GM21825 (cell line): Measurements from ENCODE around the gene ZNF433.
"Not testable (repeated sequence)": the region's sequence is repeated elsewhere in the genome, so short reads cannot be mapped to it uniquely, and the experiment has no call there.

Experiments used
- ATAC-seq: cut with Tn5 transposase; IDR thresholded peaks from one replicate; pipeline ENCODE4 v1.9.1; 2021; ENCODE audit warnings: mild to moderate bottlenecking, moderate library complexity; ENCODE audit not compliant: unreplicated experiment

Gene ZNF433

GRCh38 chr19:11991921-11992320, 43.6 kb downstream of the ZNF433 start:
- not testable (repeated sequence) for ATAC-seq

- no peak for ATAC-seq
These were observed 46.4 kb downstream of the ZNF433 start for GRCh38 chr19:11989112-11989456.

- ATAC-seq, result peak; percentile 69
These were observed 47.8 kb downstream of the ZNF433 start for GRCh38 chr19:11987405-11988281.

GRCh38 chr19:11986754-11987153, 48.7 kb downstream of the ZNF433 start:
- no peak for ATAC-seq

- no peak for ATAC-seq
These were observed 50.5 kb downstream of the ZNF433 start for GRCh38 chr19:11984986-11985385.

GRCh38 chr19:11982526-11982925, 53.0 kb downstream of the ZNF433 start:
- no peak for ATAC-seq

- no peak for ATAC-seq
These were observed 56.0 kb downstream of the ZNF433 start for GRCh38 chr19:11979527-11979926.

GRCh38 chr19:11978492-11979100, 56.9 kb downstream of the ZNF433 start:
- no peak for ATAC-seq

GRCh38 chr19:11973019-11973810, 62.3 kb downstream of the ZNF433 start:
- no peak for ATAC-seq

- ATAC-seq, result no peak
These were observed 64.4 kb downstream of the ZNF433 start for GRCh38 chr19:11971041-11971440.

GRCh38 chr19:11970174-11970573, 65.3 kb downstream of the ZNF433 start:
- ATAC-seq, result no peak

GRCh38 chr19:11964858-11965645, 70.4 kb downstream of the ZNF433 start, which contains the start of gene ZNF763:
Gene ZNF763 (plus strand): TSS chr19:11965040. CDS start chr19:11965209, 169 bp downstream.
- ATAC-seq, result peak; percentile 72
